HEK293 (cell line): ENCODE results near the gene GBGT1.

ENCODE experiments used
- CTCF ChIA-PET: fragments of 350-600 bp; formaldehyde crosslinking; extraction: SDS; loops from one replicate; lab custom pipeline; 2021; ENCODE audit warnings: antibody characterized with exemption; lab: Yijun Ruan, JAX
- POLR2A ChIA-PET: fragments of 300-600 bp; formaldehyde crosslinking; extraction: SDS; loops from one replicate; lab custom pipeline; 2020; ENCODE audit warnings: antibody characterized with exemption, inconsistent platforms; lab: Yijun Ruan, JAX
- H3K27ac ChIP-seq: fragments of 200-500 bp; sonication (Bioruptor generic); 2 replicates; pipeline ENCODE4 v1.5.1; 2014; ENCODE audit warnings: low read depth, low read length, control low read depth, inconsistent platforms; ENCODE audit errors: extremely low read depth
- H3K36me3 ChIP-seq, 2 experiments: fragments of 200-500 bp in 1 of 2; sonication (Bioruptor generic) in 1 of 2; 1 replicate in 1 of 2; 2 replicates in 1 of 2; pipeline ENCODE4 v1.5.1; 2014 to 2017; ENCODE audit warnings: inconsistent platforms in 2 of 2, low read length in 2 of 2; ENCODE audit not compliant: control insufficient read depth in 2 of 2, insufficient read depth in 1 of 2
- H3K4me1 ChIP-seq: fragments of 200-500 bp; sonication (Bioruptor generic); 2 replicates; pipeline ENCODE4 v1.5.1; 2014; ENCODE audit warnings: mild to moderate bottlenecking, low read length, inconsistent platforms; ENCODE audit not compliant: control insufficient read depth, insufficient read depth
- H3K4me3 ChIP-seq: 2 replicates; pipeline ENCODE4 v1.5.1; 2011; ENCODE audit warnings: low read depth, mild to moderate bottlenecking, control low read depth, low read length, moderate library complexity
- H3K9me3 ChIP-seq: fragments of 200-500 bp; sonication (Bioruptor generic); 2 replicates; pipeline ENCODE4 v1.5.1; 2014; ENCODE audit warnings: low read depth, low read length, inconsistent platforms; ENCODE audit not compliant: control insufficient read depth, insufficient read depth
- KLF16 ChIP-seq: fragments of 450-650 bp; formaldehyde crosslinking; IDR thresholded peaks from 2 replicates; pipeline ENCODE4 v1.5.1; 2017; ENCODE audit warnings: missing biosample characterization, missing genetic modification characterization
- PRDM4 ChIP-seq: fragments of 450-650 bp; formaldehyde crosslinking; IDR thresholded peaks from 2 replicates; pipeline ENCODE4 v1.5.1; 2017; ENCODE audit warnings: missing biosample characterization, missing genetic modification characterization
- SALL2 ChIP-seq: fragments of 450-650 bp; formaldehyde crosslinking; IDR thresholded peaks from 2 replicates; pipeline ENCODE4 v1.5.0; 2017; ENCODE audit warnings: missing biosample characterization, mild to moderate bottlenecking, missing genetic modification characterization, borderline replicate concordance
- ZNF121 ChIP-seq: fragments of 450-650 bp; formaldehyde crosslinking; IDR thresholded peaks from 2 replicates; pipeline ENCODE4 v1.5.1; 2016; ENCODE audit warnings: missing biosample characterization, missing genetic modification characterization
- ZNF146 ChIP-seq: fragments of 450-650 bp; formaldehyde crosslinking; IDR thresholded peaks from 2 replicates; pipeline ENCODE4 v1.5.1; 2016; ENCODE audit warnings: missing biosample characterization, missing genetic modification characterization
- ZNF169 ChIP-seq: fragments of 450-650 bp; formaldehyde crosslinking; IDR thresholded peaks from 2 replicates; pipeline ENCODE4 v1.5.1; 2016; ENCODE audit warnings: missing biosample characterization, missing genetic modification characterization
- ZNF175 ChIP-seq: fragments of 450-650 bp; formaldehyde crosslinking; IDR thresholded peaks from 2 replicates; pipeline ENCODE4 v1.5.1; 2016; ENCODE audit warnings: missing biosample characterization, missing genetic modification characterization
- ZNF292 ChIP-seq: fragments of 450-650 bp; formaldehyde crosslinking; IDR thresholded peaks from 2 replicates; pipeline ENCODE4 v1.5.1; 2016; ENCODE audit warnings: low read depth, missing biosample characterization, missing genetic modification characterization, borderline replicate concordance
- ZNF324 ChIP-seq: fragments of 450-650 bp; formaldehyde crosslinking; IDR thresholded peaks from 2 replicates; pipeline ENCODE4 v1.5.1; 2016; ENCODE audit warnings: missing biosample characterization, missing genetic modification characterization
- ZNF48 ChIP-seq: fragments of 450-650 bp; formaldehyde crosslinking; IDR thresholded peaks from 2 replicates; pipeline ENCODE4 v1.5.1; 2016; ENCODE audit warnings: missing biosample characterization, missing genetic modification characterization
- ZNF521 ChIP-seq: fragments of 450-650 bp; formaldehyde crosslinking; IDR thresholded peaks from 2 replicates; pipeline ENCODE4 v1.5.1; 2017; ENCODE audit warnings: missing biosample characterization, mild to moderate bottlenecking, missing genetic modification characterization
- ZNF548 ChIP-seq: fragments of 450-650 bp; formaldehyde crosslinking; IDR thresholded peaks from 2 replicates; pipeline ENCODE4 v1.5.1; 2016; ENCODE audit warnings: missing biosample characterization, missing genetic modification characterization
- ZNF596 ChIP-seq: fragments of 450-650 bp; IDR thresholded peaks from 2 replicates; pipeline ENCODE4 v1.5.0; 2018; ENCODE audit warnings: missing biosample characterization, mild to moderate bottlenecking, missing genetic modification characterization, moderate library complexity
- ZNF621 ChIP-seq: fragments of 450-650 bp; formaldehyde crosslinking; IDR thresholded peaks from 2 replicates; pipeline ENCODE4 v1.5.1; 2017; ENCODE audit warnings: missing biosample characterization, missing genetic modification characterization
- ZNF670 ChIP-seq: fragments of 450-650 bp; formaldehyde crosslinking; IDR thresholded peaks from 2 replicates; pipeline ENCODE4 v1.5.1; 2016; ENCODE audit warnings: missing biosample characterization, missing genetic modification characterization, low read depth
- ZNF768 ChIP-seq: fragments of 450-650 bp; formaldehyde crosslinking; IDR thresholded peaks from 2 replicates; pipeline ENCODE4 v1.5.1; 2018; ENCODE audit warnings: missing biosample characterization, mild to moderate bottlenecking, missing genetic modification characterization
- ZNF777 ChIP-seq: fragments of 450-650 bp; formaldehyde crosslinking; IDR thresholded peaks from 2 replicates; pipeline ENCODE4 v1.5.1; 2017; ENCODE audit warnings: missing biosample characterization, missing genetic modification characterization, borderline replicate concordance
- TF ChIP-seq, protein P1 (sequence below): fragments of 450-650 bp; formaldehyde crosslinking; IDR thresholded peaks from 2 replicates; pipeline ENCODE4 v1.5.1; 2016; ENCODE audit warnings: missing biosample characterization, missing genetic modification characterization
- TF ChIP-seq, protein P2 (sequence below): fragments of 450-650 bp; formaldehyde crosslinking; IDR thresholded peaks from 2 replicates; pipeline ENCODE4 v1.5.1; 2016; ENCODE audit warnings: missing biosample characterization, missing genetic modification characterization, borderline replicate concordance
- TF ChIP-seq, protein P3 (sequence below): fragments of 450-650 bp; formaldehyde crosslinking; IDR thresholded peaks from 2 replicates; pipeline ENCODE4 v1.5.1; 2016; ENCODE audit warnings: missing biosample characterization, missing genetic modification characterization
- TF ChIP-seq, protein P4 (sequence below): fragments of 450-650 bp; formaldehyde crosslinking; optimal IDR thresholded peaks from 2 replicates; pipeline ENCODE3; 2016; ENCODE audit warnings: missing biosample characterization, mild to moderate bottlenecking, missing genetic modification characterization

Gene GBGT1

DNA sequence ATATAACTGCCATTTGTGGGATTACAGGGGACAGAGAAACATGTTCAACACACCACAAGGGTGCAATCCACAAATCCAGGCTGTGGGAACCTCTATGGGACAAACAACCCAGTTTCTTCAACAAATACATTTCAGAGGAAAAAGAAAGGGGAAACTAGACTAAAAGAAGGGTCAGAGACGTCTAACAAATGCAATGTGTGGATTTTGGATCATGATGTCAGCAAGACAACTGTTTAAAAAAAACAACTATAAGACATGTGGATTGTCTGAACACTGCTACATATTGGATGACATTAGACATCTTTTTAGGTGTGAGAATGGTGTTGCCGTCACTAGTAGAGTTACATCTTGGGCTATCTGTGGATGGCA, 38.8 kb downstream of the GBGT1 start (continued):
- TF ChIP-seq, protein P1, sequence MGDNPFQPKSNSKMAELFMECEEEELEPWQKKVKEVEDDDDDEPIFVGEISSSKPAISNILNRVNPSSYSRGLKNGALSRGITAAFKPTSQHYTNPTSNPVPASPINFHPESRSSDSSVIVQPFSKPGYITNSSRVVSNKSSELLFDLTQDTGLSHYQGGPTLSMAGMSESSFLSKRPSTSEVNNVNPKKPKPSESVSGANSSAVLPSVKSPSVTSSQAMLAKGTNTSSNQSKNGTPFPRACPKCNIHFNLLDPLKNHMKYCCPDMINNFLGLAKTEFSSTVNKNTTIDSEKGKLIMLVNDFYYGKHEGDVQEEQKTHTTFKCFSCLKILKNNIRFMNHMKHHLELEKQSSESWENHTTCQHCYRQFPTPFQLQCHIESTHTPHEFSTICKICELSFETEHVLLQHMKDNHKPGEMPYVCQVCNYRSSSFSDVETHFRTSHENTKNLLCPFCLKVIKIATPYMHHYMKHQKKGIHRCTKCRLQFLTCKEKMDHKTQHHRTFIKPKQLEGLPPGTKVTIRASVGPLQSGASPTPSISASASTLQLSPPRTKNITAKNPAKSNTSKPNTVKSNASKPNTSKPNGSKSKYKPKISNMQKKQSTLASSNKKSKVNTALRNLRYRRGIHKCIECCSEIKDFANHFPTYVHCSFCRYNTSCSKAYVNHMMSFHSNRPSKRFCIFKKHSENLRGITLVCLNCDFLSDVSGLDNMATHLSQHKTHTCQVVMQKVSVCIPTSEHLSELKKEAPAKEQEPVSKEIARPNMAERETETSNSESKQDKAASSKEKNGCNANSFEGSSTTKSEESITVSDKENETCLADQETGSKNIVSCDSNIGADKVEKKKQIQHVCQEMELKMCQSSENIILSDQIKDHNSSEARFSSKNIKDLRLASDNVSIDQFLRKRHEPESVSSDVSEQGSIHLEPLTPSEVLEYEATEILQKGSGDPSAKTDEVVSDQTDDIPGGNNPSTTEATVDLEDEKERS (tag by site-specific recombination) = no peak
- TF ChIP-seq, protein P2, sequence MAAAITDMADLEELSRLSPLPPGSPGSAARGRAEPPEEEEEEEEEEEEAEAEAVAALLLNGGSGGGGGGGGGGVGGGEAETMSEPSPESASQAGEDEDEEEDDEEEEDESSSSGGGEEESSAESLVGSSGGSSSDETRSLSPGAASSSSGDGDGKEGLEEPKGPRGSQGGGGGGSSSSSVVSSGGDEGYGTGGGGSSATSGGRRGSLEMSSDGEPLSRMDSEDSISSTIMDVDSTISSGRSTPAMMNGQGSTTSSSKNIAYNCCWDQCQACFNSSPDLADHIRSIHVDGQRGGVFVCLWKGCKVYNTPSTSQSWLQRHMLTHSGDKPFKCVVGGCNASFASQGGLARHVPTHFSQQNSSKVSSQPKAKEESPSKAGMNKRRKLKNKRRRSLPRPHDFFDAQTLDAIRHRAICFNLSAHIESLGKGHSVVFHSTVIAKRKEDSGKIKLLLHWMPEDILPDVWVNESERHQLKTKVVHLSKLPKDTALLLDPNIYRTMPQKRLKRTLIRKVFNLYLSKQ (tag by site-specific recombination) = no peak
- TF ChIP-seq, protein P3, sequence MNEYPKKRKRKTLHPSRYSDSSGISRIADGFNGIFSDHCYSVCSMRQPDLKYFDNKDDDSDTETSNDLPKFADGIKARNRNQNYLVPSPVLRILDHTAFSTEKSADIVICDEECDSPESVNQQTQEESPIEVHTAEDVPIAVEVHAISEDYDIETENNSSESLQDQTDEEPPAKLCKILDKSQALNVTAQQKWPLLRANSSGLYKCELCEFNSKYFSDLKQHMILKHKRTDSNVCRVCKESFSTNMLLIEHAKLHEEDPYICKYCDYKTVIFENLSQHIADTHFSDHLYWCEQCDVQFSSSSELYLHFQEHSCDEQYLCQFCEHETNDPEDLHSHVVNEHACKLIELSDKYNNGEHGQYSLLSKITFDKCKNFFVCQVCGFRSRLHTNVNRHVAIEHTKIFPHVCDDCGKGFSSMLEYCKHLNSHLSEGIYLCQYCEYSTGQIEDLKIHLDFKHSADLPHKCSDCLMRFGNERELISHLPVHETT = no peak
- TF ChIP-seq ZNF548 (no peak), ZNF292 (no peak), ZNF596 (no peak), ZNF169 (tag by site-specific recombination) (no peak)

DNA sequence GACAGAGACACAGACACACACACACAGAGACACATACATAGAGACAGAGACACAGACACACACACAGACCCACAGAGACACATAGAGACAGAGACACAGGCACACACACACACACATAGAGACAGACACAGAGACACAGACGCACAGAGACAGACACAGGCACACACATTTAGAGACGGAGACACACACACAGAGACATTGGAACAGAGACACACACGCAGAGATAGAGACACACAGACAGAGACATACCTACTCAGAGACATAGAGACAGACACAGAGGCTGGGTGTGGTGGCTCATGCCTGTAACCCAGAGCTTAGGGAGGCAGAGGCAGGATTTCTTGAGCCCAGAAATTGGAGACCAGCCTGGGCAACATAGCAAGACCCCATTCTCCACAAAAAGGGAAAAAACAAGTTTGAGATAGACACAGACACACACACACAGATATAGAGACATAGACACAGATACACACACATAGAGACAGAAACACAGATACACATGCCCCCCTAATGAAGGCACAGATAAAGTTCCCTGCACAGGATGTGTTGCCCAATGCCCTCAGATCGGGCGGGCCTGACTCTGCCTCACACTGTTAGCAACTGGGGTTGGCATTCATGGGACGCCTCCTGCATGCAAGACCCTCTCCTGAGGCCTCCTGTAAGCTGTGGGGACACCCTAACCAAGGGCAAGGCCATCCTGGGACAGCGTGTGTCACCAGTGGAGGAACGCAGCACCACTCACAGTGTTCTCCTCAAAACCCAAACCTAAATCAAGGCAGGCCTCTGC, 39.4 kb downstream of the GBGT1 start:
- Histone ChIP-seq H3K27ac (no peak overlapping the region), H3K4me1 (peaks cover 7% of the 10 kb centered on the region; the same call in 1 of the 2 replicates), H3K9me3 (no peaks in the 10 kb centered on the region), H3K4me3 (no peak overlapping the region), H3K36me3 (no peaks in the 10 kb centered on the region)
- ChIA-PET POLR2A (no interaction called here), CTCF (interaction anchor here (1.1 kb wide), 1 partner anchor 23 kb away, joined by 6 read pairs; no protein-coding TSS in a partner anchor)
- peak; percentile 41; the same call in 1 of the 2 replicates for TF ChIP-seq ZNF768 (tag by site-specific recombination)
- no peak for TF ChIP-seq ZNF324 (tag by site-specific recombination)
- TF ChIP-seq ZNF777 (tag by site-specific recombination) = no peak
- TF ChIP-seq ZNF121 (tag by site-specific recombination) = peak; percentile 99
- TF ChIP-seq, protein P4, sequence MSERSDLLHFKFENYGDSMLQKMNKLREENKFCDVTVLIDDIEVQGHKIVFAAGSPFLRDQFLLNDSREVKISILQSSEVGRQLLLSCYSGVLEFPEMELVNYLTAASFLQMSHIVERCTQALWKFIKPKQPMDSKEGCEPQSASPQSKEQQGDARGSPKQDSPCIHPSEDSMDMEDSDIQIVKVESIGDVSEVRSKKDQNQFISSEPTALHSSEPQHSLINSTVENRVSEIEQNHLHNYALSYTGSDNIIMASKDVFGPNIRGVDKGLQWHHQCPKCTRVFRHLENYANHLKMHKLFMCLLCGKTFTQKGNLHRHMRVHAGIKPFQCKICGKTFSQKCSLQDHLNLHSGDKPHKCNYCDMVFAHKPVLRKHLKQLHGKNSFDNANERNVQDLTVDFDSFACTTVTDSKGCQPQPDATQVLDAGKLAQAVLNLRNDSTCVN = peak; percentile 9
- TF ChIP-seq ZNF521 (tag by site-specific recombination) = no peak
- TF ChIP-seq PRDM4 (tag by site-specific recombination) = no peak
- TF ChIP-seq KLF16 (tag by site-specific recombination) = no peak
- TF ChIP-seq ZNF670 (tag by site-specific recombination) = no peak
- TF ChIP-seq ZNF48 (tag by site-specific recombination) = 0 out of 2 replicates have a peak, but pooled peaks have one; percentile 67
- 0 out of 2 replicates have a peak, but pooled peaks have one; percentile 21 for TF ChIP-seq ZNF175
- 0 out of 2 replicates have a peak, but pooled peaks have one; percentile 18 for TF ChIP-seq ZNF146 (tag by site-specific recombination)
- TF ChIP-seq, protein P1 (tag by site-specific recombination) = no peak
- no peak for TF ChIP-seq SALL2
- TF ChIP-seq ZNF621 (tag by site-specific recombination) = no peak
